ENCODE data around the gene ZNF777.

GRCh38 chr7:149430192-149430591 lies 30.7 kb downstream of the ZNF777 start:
- TF ChIP-seq CTCF (IDR thresholded peaks at IDR 0.05): no peak
- TF ChIP-seq, protein P1, sequence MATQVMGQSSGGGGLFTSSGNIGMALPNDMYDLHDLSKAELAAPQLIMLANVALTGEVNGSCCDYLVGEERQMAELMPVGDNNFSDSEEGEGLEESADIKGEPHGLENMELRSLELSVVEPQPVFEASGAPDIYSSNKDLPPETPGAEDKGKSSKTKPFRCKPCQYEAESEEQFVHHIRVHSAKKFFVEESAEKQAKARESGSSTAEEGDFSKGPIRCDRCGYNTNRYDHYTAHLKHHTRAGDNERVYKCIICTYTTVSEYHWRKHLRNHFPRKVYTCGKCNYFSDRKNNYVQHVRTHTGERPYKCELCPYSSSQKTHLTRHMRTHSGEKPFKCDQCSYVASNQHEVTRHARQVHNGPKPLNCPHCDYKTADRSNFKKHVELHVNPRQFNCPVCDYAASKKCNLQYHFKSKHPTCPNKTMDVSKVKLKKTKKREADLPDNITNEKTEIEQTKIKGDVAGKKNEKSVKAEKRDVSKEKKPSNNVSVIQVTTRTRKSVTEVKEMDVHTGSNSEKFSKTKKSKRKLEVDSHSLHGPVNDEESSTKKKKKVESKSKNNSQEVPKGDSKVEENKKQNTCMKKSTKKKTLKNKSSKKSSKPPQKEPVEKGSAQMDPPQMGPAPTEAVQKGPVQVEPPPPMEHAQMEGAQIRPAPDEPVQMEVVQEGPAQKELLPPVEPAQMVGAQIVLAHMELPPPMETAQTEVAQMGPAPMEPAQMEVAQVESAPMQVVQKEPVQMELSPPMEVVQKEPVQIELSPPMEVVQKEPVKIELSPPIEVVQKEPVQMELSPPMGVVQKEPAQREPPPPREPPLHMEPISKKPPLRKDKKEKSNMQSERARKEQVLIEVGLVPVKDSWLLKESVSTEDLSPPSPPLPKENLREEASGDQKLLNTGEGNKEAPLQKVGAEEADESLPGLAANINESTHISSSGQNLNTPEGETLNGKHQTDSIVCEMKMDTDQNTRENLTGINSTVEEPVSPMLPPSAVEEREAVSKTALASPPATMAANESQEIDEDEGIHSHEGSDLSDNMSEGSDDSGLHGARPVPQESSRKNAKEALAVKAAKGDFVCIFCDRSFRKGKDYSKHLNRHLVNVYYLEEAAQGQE (IDR thresholded peaks at IDR 0.05; ENCODE audit: insufficient read depth in 1 of 2, low read depth in 2 of 2, low read length in 1 of 2): no peak

Data from Panc1 (cell line).